Thyroid gland (tissue), 4 donors: ENCODE measurements around the gene C4orf17. TPM values are rescaled to one million over a fixed set of nuclear protein-coding genes. Genes with fewer than 3 reads are reported as not detected.

Experiments used
- DNase-seq, 2 donors: peaks; one replicate each; pipeline ENCODE4 v3.0.0-alpha.2; 2019
- H3K27ac ChIP-seq, 3 donors: fragments of 200-600 bp; sonication (generic); 1 replicate in 2 of 3; 2 replicates in 1 of 3; pipeline ENCODE4 v1.5.1; 2016 to 2019; ENCODE audit warnings: mild to moderate bottlenecking in 1 of 3, moderate library complexity in 1 of 3
- H3K27me3 ChIP-seq: fragments of 200-600 bp; sonication (generic); one replicate; pipeline ENCODE4 v1.5.1; 2019
- H3K36me3 ChIP-seq, 2 donors: fragments of 200-600 bp; sonication (generic); one replicate each; pipeline ENCODE4 v1.5.1; 2016 to 2019
- H3K4me1 ChIP-seq, 2 donors: fragments of 200-600 bp; sonication (generic); one replicate each; pipeline ENCODE4 v1.5.1; 2017 to 2019
- H3K4me3 ChIP-seq, 3 donors: fragments of 200-600 bp; sonication (generic); replicated peaks in 1 of 3; 1 replicate in 2 of 3; 2 replicates in 1 of 3; pipeline ENCODE4 v1.5.1; 2016; ENCODE audit warnings: mild to moderate bottlenecking in 1 of 3
- H3K9me3 ChIP-seq: fragments of 200-600 bp; sonication (generic); one replicate; pipeline ENCODE4 v1.5.1; 2017
- POLR2A ChIP-seq, 2 donors: fragments of 450-650 bp; IDR thresholded peaks; one replicate each; pipeline ENCODE4 v1.6.1; 2017; ENCODE audit warnings: antibody characterized with exemption in 2 of 2, mild to moderate bottlenecking in 2 of 2, moderate library complexity in 1 of 2
- WGBS, 2 donors: methylation state at CpG; one replicate each; pipeline ENCODE4 v1.1.5; 2017; 5-methylcytosine and 5-hydroxymethylcytosine counted together
- intact Hi-C: fragments of 100-400 bp; cut with DNase I; formaldehyde crosslinking; loops from one replicate; pipeline ENCODE4 v1.15.1; 2023
- total RNA-seq, 4 donors: library from RNA; depleted of rRNA; stranded (reverse); fragments of >200 nt; gene quantifications; one replicate each; pipeline ENCODE4 v1.2.3, GENCODE V29; 2016
- TF ChIP-seq, protein P1 (sequence below), 6 experiments: fragments of 200-600 bp in 3 of 6; fragments of 450-650 bp in 3 of 6; sonication (generic) in 3 of 6; IDR thresholded peaks; one replicate each; pipeline ENCODE4 v1.5.1; 2016 to 2019; ENCODE audit warnings: antibody characterized with exemption in 6 of 6, mild to moderate bottlenecking in 2 of 6, inconsistent platforms in 1 of 6, moderate library complexity in 1 of 6

The C4orf17 gene
- total RNA-seq, 4 donors from 2014 or later: not detected

DNA sequence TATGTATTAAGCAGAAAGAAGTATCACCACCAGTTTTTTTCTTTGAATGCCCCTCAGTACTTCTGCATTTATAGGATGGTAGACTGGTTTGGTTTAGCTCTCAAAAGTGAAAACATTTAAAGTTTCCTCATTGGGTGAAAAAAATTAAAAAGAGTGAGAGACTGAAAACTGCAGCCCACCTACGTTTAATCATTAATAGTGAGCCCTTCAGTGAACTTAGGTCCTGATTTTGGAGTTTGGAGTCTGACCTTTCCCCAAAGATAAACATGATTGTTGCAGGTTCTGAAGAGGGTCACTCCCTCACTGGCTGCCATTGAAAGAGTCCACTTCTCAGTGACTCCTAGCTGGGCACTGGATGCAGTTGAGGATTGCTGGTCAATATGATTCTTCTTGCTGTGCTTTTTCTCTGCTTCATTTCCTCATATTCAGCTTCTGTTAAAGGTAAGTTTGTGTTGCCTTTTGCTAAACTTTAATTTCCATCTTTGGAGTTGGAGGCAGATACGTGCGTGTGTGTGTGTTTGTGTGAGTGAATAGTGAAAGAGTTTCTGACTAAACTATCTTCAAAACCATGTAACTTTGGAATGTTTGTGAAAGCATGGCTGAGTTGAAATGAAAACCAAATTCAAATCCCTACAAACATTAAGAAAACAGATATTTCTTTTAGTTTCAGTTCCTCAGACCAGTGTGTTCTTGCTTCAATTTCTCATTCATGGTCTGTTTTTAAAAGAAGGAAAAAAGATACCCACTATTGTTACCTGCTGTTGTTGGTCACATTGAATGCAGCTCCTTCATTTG lies 63.9 kb downstream of the C4orf17 start, which contains the start of gene MTTP:
TSS of gene MTTP (plus strand) at position 295 of the 795 bp plus-strand sequence. CDS start at position 381, 86 bp downstream.
- TF ChIP-seq, protein P1, sequence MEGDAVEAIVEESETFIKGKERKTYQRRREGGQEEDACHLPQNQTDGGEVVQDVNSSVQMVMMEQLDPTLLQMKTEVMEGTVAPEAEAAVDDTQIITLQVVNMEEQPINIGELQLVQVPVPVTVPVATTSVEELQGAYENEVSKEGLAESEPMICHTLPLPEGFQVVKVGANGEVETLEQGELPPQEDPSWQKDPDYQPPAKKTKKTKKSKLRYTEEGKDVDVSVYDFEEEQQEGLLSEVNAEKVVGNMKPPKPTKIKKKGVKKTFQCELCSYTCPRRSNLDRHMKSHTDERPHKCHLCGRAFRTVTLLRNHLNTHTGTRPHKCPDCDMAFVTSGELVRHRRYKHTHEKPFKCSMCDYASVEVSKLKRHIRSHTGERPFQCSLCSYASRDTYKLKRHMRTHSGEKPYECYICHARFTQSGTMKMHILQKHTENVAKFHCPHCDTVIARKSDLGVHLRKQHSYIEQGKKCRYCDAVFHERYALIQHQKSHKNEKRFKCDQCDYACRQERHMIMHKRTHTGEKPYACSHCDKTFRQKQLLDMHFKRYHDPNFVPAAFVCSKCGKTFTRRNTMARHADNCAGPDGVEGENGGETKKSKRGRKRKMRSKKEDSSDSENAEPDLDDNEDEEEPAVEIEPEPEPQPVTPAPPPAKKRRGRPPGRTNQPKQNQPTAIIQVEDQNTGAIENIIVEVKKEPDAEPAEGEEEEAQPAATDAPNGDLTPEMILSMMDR (IDR thresholded peaks at IDR 0.05): no peak
- TF ChIP-seq POLR2A (IDR thresholded peaks at IDR 0.05): no peak
- H3K36me3 ChIP-seq: no peaks in the 10 kb centered on the region
- H3K4me3 ChIP-seq: no peak within 1 kb of the TSS
- 76 to 77% methylated on average over 3 of the region's 3 CpGs for WGBS, 2 donors
- no peaks in the 10 kb centered on the region for H3K9me3 ChIP-seq
- intact Hi-C loops: loop anchor here (10.0 kb wide), 1 partner anchor 230 kb away; no protein-coding TSS in a partner anchor
- H3K27me3 ChIP-seq: no peaks in the 10 kb centered on the region
- DNase-seq: no peak
- no peak within 1 kb of the TSS for H3K27ac ChIP-seq
- H3K4me1 ChIP-seq: no peaks in the 10 kb centered on the region

DNA sequence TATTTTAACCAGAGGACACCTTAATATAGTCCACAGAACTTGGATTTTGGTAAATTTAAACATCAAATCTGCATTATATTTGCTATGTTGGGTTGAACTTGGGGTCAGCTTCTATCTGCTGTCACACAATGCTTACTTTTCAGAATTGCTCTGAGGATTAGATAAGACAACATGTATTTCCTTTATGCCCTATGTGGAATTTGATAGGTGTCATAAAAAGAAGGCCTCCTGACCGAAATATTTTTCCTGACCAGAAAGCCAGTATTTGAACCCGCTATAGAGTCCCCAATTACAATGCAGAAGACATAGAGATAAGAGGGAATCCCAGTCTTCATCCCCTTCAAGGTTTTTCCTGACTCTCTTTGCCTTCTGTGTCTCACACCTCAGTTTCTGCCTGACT lies 67.9 kb downstream of the C4orf17 start:
- intact Hi-C loops: loop anchor here (10.0 kb wide), 1 partner anchor 226 kb away; no protein-coding TSS in a partner anchor
- H3K4me1 ChIP-seq: no peaks in the 10 kb centered on the region
- no peak for TF ChIP-seq POLR2A (IDR thresholded peaks at IDR 0.05)
- TF ChIP-seq, protein P1 (IDR thresholded peaks at IDR 0.05): no peak

DNA sequence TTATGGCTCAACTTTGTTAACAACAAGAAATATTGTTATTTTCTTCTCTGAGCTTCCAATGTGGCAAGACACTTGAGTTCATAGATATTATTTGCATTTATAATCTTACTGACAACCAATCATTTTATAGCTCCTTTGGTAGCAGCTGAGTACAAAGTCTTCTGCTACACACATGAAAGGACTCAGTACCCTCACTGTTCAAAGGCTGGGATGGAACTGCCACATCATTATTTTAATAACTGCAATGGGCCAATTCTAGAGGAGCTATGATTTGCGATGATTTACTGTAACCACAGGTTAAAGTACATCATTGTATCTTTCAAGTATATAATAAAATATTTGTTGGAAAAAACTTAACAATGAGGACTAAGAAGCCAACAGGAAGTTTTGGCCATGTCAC lies 74.7 kb downstream of the C4orf17 start:
- WGBS, 2 donors: 83 to 94% methylated on average over 1 of the region's 1 CpG
- Histone ChIP-seq H3K27ac (no peak overlapping the region), H3K27me3 (no peaks in the 10 kb centered on the region), H3K9me3 (no peaks in the 10 kb centered on the region), H3K4me3 (no peak overlapping the region), H3K4me1 (no peaks in the 10 kb centered on the region), H3K36me3 (no peaks in the 10 kb centered on the region)
- intact Hi-C loops: no loop called here
- no peak for DNase-seq
- TF ChIP-seq, protein P1 (IDR thresholded peaks at IDR 0.05): no peak
- TF ChIP-seq POLR2A (IDR thresholded peaks at IDR 0.05): no peak

More for the DNA sequence above, 67.9 kb downstream of the C4orf17 start:
- DNase-seq: no peak
- H3K4me3 ChIP-seq: no peak overlapping the region
- H3K9me3 ChIP-seq: no peaks in the 10 kb centered on the region
- no peak overlapping the region for H3K27ac ChIP-seq
- WGBS, 2 donors: 87 to 92% methylated on average over 2 of the region's 2 CpGs
- H3K36me3 ChIP-seq: no peaks in the 10 kb centered on the region
- H3K27me3 ChIP-seq: no peaks in the 10 kb centered on the region

DNA sequence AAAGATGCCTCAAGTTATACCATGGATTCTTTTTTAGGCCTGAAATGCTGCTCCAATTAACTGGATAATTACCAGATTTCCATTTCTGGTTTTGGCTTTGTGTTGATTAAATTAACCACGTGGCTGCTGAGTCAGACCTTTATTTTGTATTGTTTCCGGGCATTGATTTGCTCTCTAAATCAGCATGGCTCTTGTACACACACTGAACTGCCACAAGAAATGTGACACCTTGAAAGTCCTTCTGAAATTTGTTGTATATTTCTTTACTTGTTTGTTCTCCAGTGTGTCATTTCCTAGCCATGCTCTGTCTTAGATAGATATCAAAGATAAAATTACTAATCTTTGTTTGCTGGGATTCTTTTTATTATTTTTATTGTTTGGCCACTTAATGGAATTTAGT lies 75.5 kb downstream of the C4orf17 start:
- H3K4me1 ChIP-seq: no peaks in the 10 kb centered on the region
- intact Hi-C loops: no loop called here
- no peaks in the 10 kb centered on the region for H3K36me3 ChIP-seq
- DNase-seq: no peak
- H3K27me3 ChIP-seq: no peaks in the 10 kb centered on the region
- H3K4me3 ChIP-seq: no peak overlapping the region
- TF ChIP-seq POLR2A (IDR thresholded peaks at IDR 0.05): no peak
- TF ChIP-seq, protein P1 (IDR thresholded peaks at IDR 0.05): no peak
- H3K9me3 ChIP-seq: no peaks in the 10 kb centered on the region
- H3K27ac ChIP-seq: no peak overlapping the region
- WGBS, 2 donors: 49 to 51% methylated on average over 2 of the region's 2 CpGs

DNA sequence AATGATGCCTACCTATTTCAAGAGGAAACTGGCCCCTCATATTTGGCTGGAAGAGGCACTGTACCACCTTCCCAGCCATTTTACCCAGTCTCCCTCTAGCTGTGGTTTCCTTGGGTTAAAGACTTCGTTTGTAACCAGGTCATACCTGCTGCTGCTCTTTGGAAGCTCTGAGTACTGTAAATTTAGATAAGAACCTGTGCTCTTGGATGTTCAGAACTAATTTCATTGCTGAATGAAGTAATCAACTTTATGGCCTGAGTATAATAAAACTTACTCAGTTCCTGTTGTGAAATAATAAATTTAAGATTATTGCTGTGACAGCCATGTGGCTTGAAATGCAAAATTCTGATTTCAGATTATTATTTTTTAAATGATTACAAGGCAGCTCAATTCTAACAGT lies 76.0 kb downstream of the C4orf17 start:
- H3K4me1 ChIP-seq: no peaks in the 10 kb centered on the region
- H3K27me3 ChIP-seq: no peaks in the 10 kb centered on the region
- DNase-seq: no peak
- H3K4me3 ChIP-seq: no peak overlapping the region
- H3K9me3 ChIP-seq: no peaks in the 10 kb centered on the region
- WGBS, 2 donors: 23 to 50% methylated on average over 1 of the region's 1 CpG
- H3K27ac ChIP-seq: no peak overlapping the region
- intact Hi-C loops: no loop called here
- H3K36me3 ChIP-seq: no peaks in the 10 kb centered on the region
- TF ChIP-seq POLR2A (IDR thresholded peaks at IDR 0.05): no peak
- TF ChIP-seq, protein P1 (IDR thresholded peaks at IDR 0.05): no peak
